Endothelial cell of umbilical vein (primary cell): Measurements from ENCODE around the gene CAMP. TPM values are rescaled to one million over a fixed set of nuclear protein-coding genes. Genes with fewer than 3 reads are reported as not detected.

Source experiments
- BruUV-seq: library from RNA; stranded (reverse); fragments of 400-500 nt; replicated peaks from 2 replicates; lab custom pipeline; 2021; lab: Mats Ljungman, UMichigan
- CTCF ChIA-PET: fragments of 300-600, 350-600 bp; sonication (Branson Sonifier 250); formaldehyde crosslinking; loops from one replicate; lab custom pipeline; 2021; ENCODE audit warnings: antibody characterized with exemption, inconsistent platforms; lab: Charles Lee
- POLR2A ChIA-PET: fragments of 300-600, 350-600 bp; sonication (Branson Sonifier 250); formaldehyde crosslinking; loops from one replicate; lab custom pipeline; 2021; ENCODE audit warnings: antibody characterized with exemption, inconsistent platforms; lab: Charles Lee
- DNase-seq: peaks from one replicate; pipeline ENCODE4 v3.0.0-alpha.2; 2011; ENCODE audit warnings: low read depth, low spot score
- FAIRE-seq: peaks from 2 replicates; lab custom pipeline; 2011; peaks lifted over from hg19 to GRCh38; lab: Jason Lieb, UNC
- H2AFZ ChIP-seq: 2 replicates; pipeline ENCODE4 v1.6.0; 2012; ENCODE audit warnings: low read depth, low read length, control low read depth, inconsistent platforms
- H3K27ac ChIP-seq: 2 replicates; pipeline ENCODE4 v1.5.1; 2011; ENCODE audit warnings: low read depth, mild to moderate bottlenecking, control low read depth, low read length, moderate library complexity; ENCODE audit not compliant: insufficient read depth
- H3K27me3 ChIP-seq, 2 experiments: 2 replicates each; pipeline versions ENCODE4 v1.6.0 to v1.6.1; 2011; ENCODE audit warnings: low read length in 2 of 2, mixed read lengths in 1 of 2; ENCODE audit not compliant: control insufficient read depth in 2 of 2, insufficient read depth in 2 of 2
- H3K36me3 ChIP-seq, 2 experiments: 2 replicates in 1 of 2; 3 replicates in 1 of 2; pipeline ENCODE4 v1.5.1; 2011; ENCODE audit warnings: low read length in 2 of 2, mild to moderate bottlenecking in 1 of 2, moderate library complexity in 1 of 2; ENCODE audit not compliant: control insufficient read depth in 2 of 2, insufficient read depth in 2 of 2; ENCODE audit errors: extremely low read depth in 1 of 2
- H3K4me1 ChIP-seq: 3 replicates; pipeline ENCODE4 v1.5.1; 2011; ENCODE audit warnings: mild to moderate bottlenecking, low read length; ENCODE audit not compliant: control insufficient read depth, insufficient read depth; ENCODE audit errors: extremely low read depth
- H3K4me2 ChIP-seq: 2 replicates; pipeline ENCODE4 v1.6.1; 2011; ENCODE audit warnings: low read length, control low read depth, mixed read lengths; ENCODE audit not compliant: insufficient read depth
- H3K4me3 ChIP-seq, 3 experiments: fragments of 200-600 bp in 1 of 3; sonication (generic), shearing (Covaris generic) in 1 of 3; replicated peaks in 1 of 3; 2 replicates each; pipeline ENCODE4 v1.5.1; 2011 to 2016; ENCODE audit warnings: control low read depth in 3 of 3, low read length in 3 of 3, mild to moderate bottlenecking in 2 of 3, inconsistent platforms in 1 of 3, low read depth in 1 of 3, moderate library complexity in 1 of 3; ENCODE audit not compliant: insufficient read depth in 1 of 3
- H3K79me2 ChIP-seq: 2 replicates; pipeline ENCODE4 v1.6.0; 2012; ENCODE audit warnings: low read length, inconsistent platforms; ENCODE audit not compliant: control insufficient read depth, insufficient read depth
- H3K9ac ChIP-seq: replicated peaks from 2 replicates; pipeline ENCODE3; 2011; ENCODE audit warnings: low read length, control low read depth; ENCODE audit not compliant: insufficient read depth; ENCODE audit errors: extremely low read depth
- H3K9me1 ChIP-seq: replicated peaks from 3 replicates; pipeline ENCODE4 v1.6.0; 2011; ENCODE audit warnings: mild to moderate bottlenecking, low read length; ENCODE audit not compliant: control insufficient read depth, insufficient read depth; ENCODE audit errors: extremely low read depth
- H3K9me3 ChIP-seq: replicated peaks from 2 replicates; pipeline ENCODE4 v1.5.1; 2012; ENCODE audit warnings: low read length, inconsistent platforms; ENCODE audit not compliant: control insufficient read depth, insufficient read depth
- H4K20me1 ChIP-seq: replicated peaks from 2 replicates; pipeline ENCODE3; 2011; ENCODE audit warnings: mild to moderate bottlenecking, low read length; ENCODE audit not compliant: control insufficient read depth, insufficient read depth; ENCODE audit errors: extremely low read depth
- CTCF ChIP-seq, 2 donors: IDR thresholded peaks; 1 replicate in 1 of 2; 2 replicates in 1 of 2; pipeline ENCODE4 v1.5.1; 2011; ENCODE audit warnings: low read length in 2 of 2, mild to moderate bottlenecking in 2 of 2, moderate library complexity in 2 of 2, control low read depth in 1 of 2, inconsistent platforms in 1 of 2, low read depth in 1 of 2; ENCODE audit not compliant: insufficient read depth in 1 of 2; ENCODE audit errors: extremely low read depth in 1 of 2
- FOS ChIP-seq: IDR thresholded peaks from 2 replicates; pipeline ENCODE4 v1.6.1; 2011; ENCODE audit warnings: mild to moderate bottlenecking, low read length, moderate library complexity, borderline replicate concordance; ENCODE audit not compliant: insufficient read depth
- GATA2 ChIP-seq: IDR thresholded peaks from 2 replicates; pipeline ENCODE4 v1.7.0; 2011; ENCODE audit warnings: low read depth, mild to moderate bottlenecking, moderate library complexity, mixed read lengths, low read length; ENCODE audit not compliant: insufficient read length, insufficient read depth
- JUN ChIP-seq: IDR thresholded peaks from 2 replicates; pipeline ENCODE4 v1.6.1; 2011; ENCODE audit warnings: borderline replicate concordance, low read depth; ENCODE audit not compliant: insufficient read length, insufficient read depth
- MYC ChIP-seq: IDR thresholded peaks from one replicate; pipeline ENCODE4 v1.6.1; 2011; ENCODE audit warnings: mild to moderate bottlenecking, low read depth, low read length
- POLR2AphosphoS5 ChIP-seq: IDR thresholded peaks from 2 replicates; pipeline ENCODE4 v1.6.1; 2012; ENCODE audit warnings: low read depth, mild to moderate bottlenecking, control low read depth, low read length, moderate library complexity; ENCODE audit not compliant: insufficient read depth
- dilution Hi-C: fragments of 300-500 bp; cut with MboI; formaldehyde crosslinking; loops from one replicate; pipeline ENCODE4 v1.15.0; 2019; ENCODE audit warnings: low sequenced_read_pairs; ENCODE audit not compliant: extremely low pct_ligation_motif_present
- intact Hi-C: fragments of 100-400 bp; cut with micrococcal nuclease; formaldehyde crosslinking; loops from one replicate; pipeline ENCODE4 v1.10.0; 2022
- polyA plus RNA-seq, 4 experiments: library from polyadenylated mRNA; depleted of rRNA in 3 of 4; stranded (reverse) in 3 of 4; unstranded in 1 of 4; fragments of >200 nt; gene quantifications; 2 replicates each; pipeline versions ENCODE4 v1.2.1 to v1.2.3, GENCODE V29; 2011 to 2012; ENCODE audit warnings: missing spikeins in 1 of 4
- total RNA-seq: library from RNA; stranded (reverse); gene quantifications from 2 replicates; pipeline ENCODE4 v1.2.3, GENCODE V29; 2021

CAMP gene
- total and polyA plus RNA-seq, 2 donors (not counting 3 experiments of a cell fraction or from before 2014, with no cell fraction given) = not detected

GRCh38 chr3:48258530-48258929 lies 35.2 kb downstream of the CAMP start:
- peaks cover 18% of the 10 kb centered on the region for H3K79me2 ChIP-seq
- peaks cover 0 to 3% of the 10 kb centered on the region in 2 experiments for H3K36me3 ChIP-seq
- no peaks in the 10 kb centered on the region for H4K20me1 ChIP-seq
- ChIA-PET CTCF (interaction anchor here (1.6 to 1.8 kb wide), 2 partner anchors 10 to 177 kb away, joined by 5 to 8 read pairs; no protein-coding TSS in a partner anchor), POLR2A (no interaction called here)
- H3K27me3 ChIP-seq = no peaks in the 10 kb centered on the region
- intact Hi-C loops = no loop called here
- DNase-seq (no peak), FAIRE-seq (no peak)
- H3K4me3 ChIP-seq = no peak overlapping the region
- no peak overlapping the region for H3K4me2 ChIP-seq
- TF ChIP-seq MYC = no peak
- TF ChIP-seq JUN = no peak
- no peak for TF ChIP-seq FOS
- no peak for TF ChIP-seq POLR2AphosphoS5
- no peak for TF ChIP-seq CTCF (IDR thresholded peaks at IDR 0.05; ENCODE audit: extremely low read depth in 1 of 2, insufficient read depth in 1 of 2, low read depth in 1 of 2, low read length in 2 of 2)
- H3K4me1 ChIP-seq = no peaks in the 10 kb centered on the region
- no peak overlapping the region for H3K27ac ChIP-seq
- H3K9ac ChIP-seq = no peak overlapping the region
- no peaks in the 10 kb centered on the region for H3K9me1 ChIP-seq
- BruUV-seq = no TSS peak
- H3K9me3 ChIP-seq = no peaks in the 10 kb centered on the region
- dilution Hi-C loops = no loop called here
- no peak overlapping the region for H2AFZ ChIP-seq

DNA sequence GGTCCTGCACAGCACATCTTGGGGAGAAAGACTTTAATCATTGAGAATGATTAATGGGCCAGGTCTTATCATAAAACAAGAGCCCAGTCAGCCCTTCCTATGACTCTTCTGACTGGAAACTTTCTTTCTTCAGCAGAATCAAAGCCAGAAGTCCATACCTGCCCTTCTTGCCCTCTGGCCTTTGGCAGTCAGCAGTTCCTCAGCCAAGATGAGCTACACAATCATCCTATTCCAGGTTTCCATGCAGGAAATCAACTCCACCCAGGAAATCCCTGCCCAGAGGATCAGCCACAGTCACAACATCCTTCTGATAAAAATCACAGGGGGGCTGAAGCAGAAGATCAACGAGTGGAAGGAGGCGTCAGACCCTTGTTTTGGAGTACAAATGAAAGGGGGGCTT lies 44.5 kb downstream of the CAMP start:
- Histone ChIP-seq H3K4me3 (no peak overlapping the region), H4K20me1 (no peaks in the 10 kb centered on the region), H3K4me2 (no peak overlapping the region), H3K9ac (no peak overlapping the region), H3K9me1 (no peaks in the 10 kb centered on the region), H2AFZ (no peak overlapping the region), H3K4me1 (peaks cover 9% of the 10 kb centered on the region), H3K27me3 (no peaks in the 10 kb centered on the region), H3K9me3 (no peaks in the 10 kb centered on the region), H3K27ac (no peak overlapping the region), H3K79me2 (no peaks in the 10 kb centered on the region), H3K36me3 (peaks cover 0 to 4% of the 10 kb centered on the region in 2 experiments)
- DNase-seq = peak; percentile 37
- TF ChIP-seq CTCF (IDR thresholded peaks at IDR 0.05; ENCODE audit: extremely low read depth in 1 of 2, insufficient read depth in 1 of 2, low read depth in 1 of 2, low read length in 2 of 2) (no peak), GATA2 (peak; percentile 82)
- peak; percentile 73 for FAIRE-seq
- POLR2A ChIA-PET = no interaction called here
- dilution Hi-C loops = no loop called here
- intact Hi-C loops = no loop called here
- no TSS peak for BruUV-seq
- CTCF ChIA-PET = interaction anchor here (0.7 to 24.1 kb wide), 4 partner anchors 19 to 172 kb away, joined by 3 to 723 read pairs (median 6); partner anchors contain the start of genes CCDC51 and PLXNB1
